ENCODE data around the gene MIGA1. TPM values are rescaled to one million over a fixed set of nuclear protein-coding genes. Genes with fewer than 3 reads are reported as not detected.
A peak's percentile ranks its signal among the peaks of the same experiment; 100 is the strongest.

Gene MIGA1, protein sequence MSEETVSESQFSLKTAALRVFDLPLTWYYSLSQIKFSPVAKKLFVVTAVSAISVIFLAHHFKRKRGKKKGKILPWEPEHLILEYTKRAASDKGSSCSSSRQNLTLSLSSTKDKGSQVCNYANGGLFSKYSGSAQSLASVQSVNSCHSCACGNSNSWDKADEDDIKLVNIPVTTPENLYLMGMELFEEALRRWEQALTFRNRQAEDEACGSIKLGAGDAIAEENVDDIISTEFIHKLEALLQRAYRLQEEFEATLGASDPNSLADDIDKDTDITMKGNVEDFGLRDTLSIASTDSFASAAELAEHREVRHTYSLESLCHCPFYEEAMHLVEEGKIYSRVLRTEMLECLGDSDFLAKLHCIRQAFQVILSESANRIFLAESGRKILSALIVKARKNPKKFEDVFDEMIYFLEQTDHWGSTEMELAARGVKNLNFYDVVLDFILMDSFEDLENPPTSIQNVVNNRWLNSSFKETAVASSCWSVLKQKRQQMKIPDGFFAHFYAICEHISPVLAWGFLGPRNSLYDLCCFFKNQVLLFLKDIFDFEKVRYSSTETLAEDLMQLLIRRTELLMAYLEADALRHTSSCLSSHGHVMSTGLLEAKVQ
- total RNA-seq (2013; cell fraction: nucleolus; rRNA removed): 35.0 and 36.5 TPM in 2 replicates
- total RNA-seq (2014; rRNA removed): 4.9 and 5.4 TPM in 2 replicates
- total RNA-seq (2014; rRNA removed; fragmentation: Illumina TruSeq; extraction: Trizol): 6.4 and 7.2 TPM in 2 replicates
- 5.1 and 5.3 TPM in 2 replicates for total RNA-seq (2021)
- 3.5 TPM for polyA plus RNA-seq (2011; ENCODE audit: low read depth)
- polyA plus RNA-seq (2011; rRNA removed): 4.2 and 6.8 TPM in 2 replicates
- polyA plus RNA-seq (2011; cell fraction: cytosol; rRNA removed): 1.4 and 1.8 TPM in 2 replicates
- 2.5 and 2.9 TPM in 2 replicates for polyA plus RNA-seq (2011; cell fraction: nucleus; rRNA removed)
- 3.2 and 4.4 TPM in 2 replicates for polyA plus RNA-seq (2012)
- polyA plus RNA-seq (2014; fragmentation: Illumina TruSeq; extraction: Trizol): 4.3 and 5.8 TPM in 2 replicates
- 1 to 10 TPM; 1.3 to 1.7 TPM for polyA plus RNA-seq (2014; fragmentation: Nextera tagmentation; extraction: Ambion mirVana)
- 3.6 and 4.0 TPM in 2 replicates for polyA plus RNA-seq (2014; rRNA removed)
- polyA plus RNA-seq (2016; fragmentation: Nextera tagmentation; extraction: Ambion mirVana): 1 to 10 TPM; 4.2 to 5.0 TPM
- polyA minus RNA-seq (2011; rRNA and poly(A)+ RNA removed): 7.3 and 8.1 TPM in 2 replicates
- polyA minus RNA-seq (2011; cell fraction: cytosol; rRNA and poly(A)+ RNA removed): 1.8 and 2.1 TPM in 2 replicates
- polyA minus RNA-seq (2011; cell fraction: nucleus; rRNA and poly(A)+ RNA removed): 7.0 and 11.2 TPM in 2 replicates
- Bru-seq, nascent RNA: percentile 70 among the genes with signal in this experiment
- percentile 74 among the genes with signal in this experiment for BruChase-seq, experiment 1, labeled RNA remaining after a 6-hour chase
- percentile 73 among the genes with signal in this experiment for BruChase-seq, experiment 2, labeled RNA remaining after a 2-hour chase
- long read RNA-seq, experiment 1, partial matches to known transcripts: 0 of 2 reads
- long read RNA-seq, experiment 1, other reads (novel, unspliced or antisense): 2 of 2 reads
- long read RNA-seq, experiment 2, full-length matches to known transcripts: 8 of 24 reads
- long read RNA-seq, experiment 2, partial matches to known transcripts: 6 of 24 reads
- long read RNA-seq, experiment 2, other reads (novel, unspliced or antisense): 10 of 24 reads

- FAIRE-seq (peak; percentile 88), ATAC-seq (peak; percentile 94), DNase-seq (ENCODE audit: low read depth, low spot score) (peak; percentile 47)
- peak within 1 kb of the TSS; percentile 86 for H2AFZ ChIP-seq (ENCODE audit: control insufficient read depth, low read depth, low read length)
- ChIA-PET SMC1A (ENCODE audit: uncharacterized antibody, unreplicated experiment) (interaction anchor here (0.7 to 1.7 kb wide), 12 partner anchors 9 to 225 kb away, joined by 3 to 10 read pairs (median 3); partner anchors contain the start of gene DNAJB4), CTCF (no interaction called here), POLR2A (interaction anchor here (0.6 to 2.6 kb wide), 4 partner anchors 9 to 645 kb away, joined by 3 to 20 read pairs (median 4); partner anchors contain the start of gene FUBP1), RAD21 (ENCODE audit: unreplicated experiment) (interaction anchor here (0.7 to 2.3 kb wide), 6 partner anchors 9 to 234 kb away, joined by 3 to 12 read pairs (median 4); no protein-coding TSS in a partner anchor)
- no peaks in the 10 kb centered on the region for H3K27me3 ChIP-seq (replicated peaks in 1 of 2; ENCODE audit: control insufficient read depth in 2 of 2, insufficient read depth in 2 of 2, low read length in 1 of 2)
- peak within 1 kb of the TSS; percentile 84 for H3K4me3 ChIP-seq
- in situ Hi-C loops (cut with MboI) (no loop called here), intact Hi-C loops (cut with micrococcal nuclease; ENCODE audit: unreplicated experiment) (no loop called here)
- H3K27ac ChIP-seq (ENCODE audit: control insufficient read depth, insufficient read depth): peak within 1 kb of the TSS; percentile 68
- H3K79me2 ChIP-seq (ENCODE audit: control insufficient read depth, insufficient read depth, low read length): peaks cover 29% of the 10 kb centered on the region
- H3K4me2 ChIP-seq (ENCODE audit: control insufficient read depth, insufficient read depth): peak within 1 kb of the TSS; percentile 63
- peak within 1 kb of the TSS; percentile 76 for H3K9ac ChIP-seq (ENCODE audit: control insufficient read depth, insufficient read depth, low read length)
- BruUV-seq (replicated peaks): no TSS peak
- peaks cover 0 to under 1% of the 10 kb centered on the region in 2 experiments; a peak in 3 of 4 replicates for H3K36me3 ChIP-seq (ENCODE audit: control insufficient read depth in 2 of 2, insufficient read depth in 2 of 2, low read length in 1 of 2)
- WGBS (ENCODE audit: insufficient coverage, insufficient replicate concordance, low lambda C conversion rate, missing lambda C conversion rate): 2% methylated on average over 40 of the region's 40 CpGs
- no peaks in the 10 kb centered on the region; the same call in 1 of the 3 replicates for H3K9me3 ChIP-seq (replicated peaks; ENCODE audit: control insufficient read depth, insufficient read depth, low read length)
- peaks cover 7% of the 10 kb centered on the region; the same call in 1 of the 2 replicates for H3K4me1 ChIP-seq (ENCODE audit: control insufficient read depth, insufficient read depth, low read length)
- no peaks in the 10 kb centered on the region for H4K20me1 ChIP-seq (ENCODE audit: control insufficient read depth, insufficient read depth)
- no peak for TF ChIP-seq RBBP5 (conservative IDR thresholded peaks at IDR 0.05)
- TF ChIP-seq, protein P1, sequence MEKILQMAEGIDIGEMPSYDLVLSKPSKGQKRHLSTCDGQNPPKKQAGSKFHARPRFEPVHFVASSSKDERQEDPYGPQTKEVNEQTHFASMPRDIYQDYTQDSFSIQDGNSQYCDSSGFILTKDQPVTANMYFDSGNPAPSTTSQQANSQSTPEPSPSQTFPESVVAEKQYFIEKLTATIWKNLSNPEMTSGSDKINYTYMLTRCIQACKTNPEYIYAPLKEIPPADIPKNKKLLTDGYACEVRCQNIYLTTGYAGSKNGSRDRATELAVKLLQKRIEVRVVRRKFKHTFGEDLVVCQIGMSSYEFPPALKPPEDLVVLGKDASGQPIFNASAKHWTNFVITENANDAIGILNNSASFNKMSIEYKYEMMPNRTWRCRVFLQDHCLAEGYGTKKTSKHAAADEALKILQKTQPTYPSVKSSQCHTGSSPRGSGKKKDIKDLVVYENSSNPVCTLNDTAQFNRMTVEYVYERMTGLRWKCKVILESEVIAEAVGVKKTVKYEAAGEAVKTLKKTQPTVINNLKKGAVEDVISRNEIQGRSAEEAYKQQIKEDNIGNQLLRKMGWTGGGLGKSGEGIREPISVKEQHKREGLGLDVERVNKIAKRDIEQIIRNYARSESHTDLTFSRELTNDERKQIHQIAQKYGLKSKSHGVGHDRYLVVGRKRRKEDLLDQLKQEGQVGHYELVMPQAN (conservative IDR thresholded peaks at IDR 0.05): peak; percentile 37; the same call in 1 of the 2 replicates
- TF ChIP-seq IKZF2 (IDR thresholded peaks at IDR 0.05): no peak
- peak; percentile 100 for TF ChIP-seq YY1 (IDR thresholded peaks at IDR 0.05; ENCODE audit: low read depth, low read length)
- TF ChIP-seq TARDBP (IDR thresholded peaks at IDR 0.05; ENCODE audit: borderline replicate concordance): peak; percentile 73; the same call in 1 of the 2 replicates
- TF ChIP-seq EGR1 (IDR thresholded peaks at IDR 0.05; ENCODE audit: borderline replicate concordance in 1 of 2, low read depth in 2 of 2, low read length in 2 of 2): peak in 1 of 2 experiments; percentile 78; a peak in 1 of 3 replicates
- no peak for TF ChIP-seq SREBF1 (IDR thresholded peaks at IDR 0.05; ENCODE audit: low read length)
- TF ChIP-seq, protein P2, sequence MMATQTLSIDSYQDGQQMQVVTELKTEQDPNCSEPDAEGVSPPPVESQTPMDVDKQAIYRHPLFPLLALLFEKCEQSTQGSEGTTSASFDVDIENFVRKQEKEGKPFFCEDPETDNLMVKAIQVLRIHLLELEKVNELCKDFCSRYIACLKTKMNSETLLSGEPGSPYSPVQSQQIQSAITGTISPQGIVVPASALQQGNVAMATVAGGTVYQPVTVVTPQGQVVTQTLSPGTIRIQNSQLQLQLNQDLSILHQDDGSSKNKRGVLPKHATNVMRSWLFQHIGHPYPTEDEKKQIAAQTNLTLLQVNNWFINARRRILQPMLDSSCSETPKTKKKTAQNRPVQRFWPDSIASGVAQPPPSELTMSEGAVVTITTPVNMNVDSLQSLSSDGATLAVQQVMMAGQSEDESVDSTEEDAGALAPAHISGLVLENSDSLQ (IDR thresholded peaks at IDR 0.05): no peak
- TF ChIP-seq SREBF2 (IDR thresholded peaks at IDR 0.05; ENCODE audit: low read length): no peak
- 0 out of 3 replicates have a peak, but pooled peaks have one; percentile 16 for TF ChIP-seq POU2F2 (IDR thresholded peaks at IDR 0.05; ENCODE audit: borderline replicate concordance, low read depth, low read length)
These were observed at the start of gene MIGA1 for GRCh38 chr1:77779529-77780281. Gene MIGA1 (plus strand): TSS chr1:77779649. CDS start chr1:77783253, 3,604 bp downstream.

All from GM12878 (cell line).